Fibroblast of the aortic adventitia (primary cell): ENCODE data around the gene PTTG2. TPM values are rescaled to one million over a fixed set of nuclear protein-coding genes. Genes with fewer than 3 reads are reported as not detected.

Experiments
- DNase-seq: peaks from one replicate; pipeline ENCODE4 v3.0.0-alpha.2; 2010; ENCODE audit warnings: low read depth
- H3K4me3 ChIP-seq: 2 replicates; pipeline ENCODE4 v1.5.1; 2011; ENCODE audit warnings: low read depth, mild to moderate bottlenecking, control low read depth, low read length, moderate library complexity
- CTCF ChIP-seq: IDR thresholded peaks from 2 replicates; pipeline ENCODE4 v1.5.1; 2011; ENCODE audit warnings: mild to moderate bottlenecking, low read length, control low read depth, inconsistent platforms; ENCODE audit not compliant: insufficient read depth
- total RNA-seq: library from RNA; depleted of rRNA; stranded (reverse); fragments of >200 nt; gene quantifications from 2 replicates; pipeline ENCODE4 v1.2.3, GENCODE V29; 2012; ENCODE audit warnings: low replicate concordance

The PTTG2 gene
- total RNA-seq, 1 donor: not detected

GRCh38 chr4:38005637-38006036 lies 45.4 kb downstream of the PTTG2 start:
- DNase-seq: no peak
- H3K4me3 ChIP-seq: no peak overlapping the region

DNA sequence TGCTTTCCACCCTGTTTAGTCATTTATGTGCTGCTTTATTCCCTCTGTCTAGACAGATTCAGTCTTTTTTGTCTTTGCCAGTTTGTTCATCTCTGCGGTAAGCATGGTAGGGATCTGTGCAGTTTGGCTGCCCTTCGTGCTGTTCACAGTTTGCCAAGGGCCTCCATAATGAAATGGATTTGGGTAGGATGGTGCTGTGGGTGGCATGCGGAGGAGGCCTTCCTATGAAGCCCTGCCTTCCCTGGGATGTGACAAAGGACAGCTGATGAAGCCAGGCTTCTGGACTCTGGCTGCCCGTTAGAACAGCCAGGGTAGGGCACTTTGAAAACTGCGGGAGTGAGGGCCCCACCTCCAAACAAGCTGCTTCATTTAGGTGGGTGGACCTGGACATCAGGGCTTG lies 47.4 kb downstream of the PTTG2 start:
- no peak overlapping the region for H3K4me3 ChIP-seq
- TF ChIP-seq CTCF: no peak

More at GRCh38 chr4:38005637-38006036, 45.4 kb downstream of the PTTG2 start:
- TF ChIP-seq CTCF: no peak

DNA sequence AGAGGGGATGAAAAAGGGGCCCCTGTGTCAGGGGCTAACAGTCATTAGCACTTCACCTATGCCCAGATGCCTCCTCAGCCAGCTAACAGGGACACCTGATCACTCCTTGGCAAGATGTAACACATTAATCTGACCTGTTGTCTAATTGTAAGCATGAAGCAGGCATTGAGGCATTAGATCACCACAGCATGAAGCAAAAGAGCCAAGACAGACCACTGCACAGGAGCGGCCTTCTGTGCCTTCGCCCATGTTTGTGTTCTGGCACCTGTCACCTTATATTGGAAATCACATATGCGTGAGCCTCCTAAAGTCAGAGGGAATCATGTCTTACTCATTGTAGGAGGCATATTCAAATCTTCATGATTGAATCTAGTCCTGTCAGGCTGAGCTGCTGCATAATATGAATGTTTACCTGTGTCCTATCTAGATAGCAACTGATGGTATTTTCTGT lies 48.4 kb downstream of the PTTG2 start:
- DNase-seq: no peak
- no peak for TF ChIP-seq CTCF
- H3K4me3 ChIP-seq: no peak overlapping the region

More for the DNA sequence above, 47.4 kb downstream of the PTTG2 start:
- DNase-seq: no peak

GRCh38 chr4:38009421-38009820 lies 49.2 kb downstream of the PTTG2 start:
- TF ChIP-seq CTCF: no peak
- H3K4me3 ChIP-seq: no peak overlapping the region
- DNase-seq: no peak

DNA sequence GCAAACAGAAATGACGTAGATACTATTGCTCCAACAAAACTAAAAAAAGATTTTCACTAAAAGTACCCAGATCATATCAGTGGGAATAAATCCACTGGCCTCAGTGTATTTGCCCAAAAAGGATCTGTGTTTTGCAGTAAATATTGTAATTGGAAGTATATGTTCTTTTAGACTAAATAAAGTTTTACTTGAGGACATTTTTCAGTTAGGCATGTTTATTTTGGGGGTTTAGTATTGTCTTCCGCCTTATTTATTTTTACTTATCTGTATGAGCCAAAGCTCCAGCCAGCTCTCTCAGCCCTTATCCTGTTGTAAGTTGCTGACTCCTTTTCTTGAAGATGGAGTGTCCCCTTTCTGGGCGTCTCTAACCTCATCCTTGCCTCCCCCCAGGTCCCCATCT lies 49.8 kb downstream of the PTTG2 start:
- DNase-seq: no peak
- TF ChIP-seq CTCF: no peak
- no peak overlapping the region for H3K4me3 ChIP-seq

Other genes starting within 250 kb of the PTTG2 start
- 19.9 and 21.4 TPM in 2 replicates for gene PGM2, start 133.7 kb upstream of the PTTG2 start, total RNA-seq
- gene TBC1D1, start 69.3 kb upstream of the PTTG2 start, total RNA-seq: 59.9 and 78.1 TPM in 2 replicates